ENCODE results near the gene ZDHHC12. TPM values are rescaled to one million over a fixed set of nuclear protein-coding genes. Genes with fewer than 3 reads are reported as not detected.
A peak's percentile ranks its signal among the peaks of the same experiment; 100 is the strongest.

ZDHHC12 gene
- polyA plus RNA-seq, 3 donors, result 50.0 to 72.7 (median 68.4) TPM

DNA sequence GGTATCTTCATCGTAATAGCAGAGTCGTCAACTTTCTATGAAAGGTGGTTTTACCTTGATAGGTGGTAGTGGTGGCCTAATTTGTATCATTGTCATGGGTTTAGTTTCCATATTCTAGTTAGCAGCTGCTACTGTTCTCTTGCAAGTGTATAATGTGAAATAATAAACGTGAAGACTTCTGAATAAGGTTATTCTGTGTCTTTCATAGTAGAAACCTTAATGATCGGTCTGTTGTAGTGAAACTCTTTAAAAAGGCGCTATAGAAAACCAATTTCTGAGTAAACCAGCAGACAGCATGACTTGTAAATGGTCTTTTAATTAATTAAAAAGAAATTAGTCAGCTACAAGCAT is 33.3 kb downstream of the ZDHHC12 start:
- peaks cover 36 to 40% of the 10 kb centered on the region in 2 donors for H3K36me3 ChIP-seq (replicated peaks in 1 of 2; ENCODE audit: control insufficient read depth in 1 of 2, insufficient read depth in 2 of 2, low read length in 2 of 2)
- Mint-ChIP-seq H3K4me1 (peaks cover 43% of the 10 kb centered on the region), H3K9me3 (peaks cover 0 to 5% (median 4%) of the 10 kb centered on the region in 7 donors), H3K4me3 (peak overlapping the region; percentile 88 to 98), H3K27ac (peak overlapping the region in 5 of 7 donors; percentile 28 to 95 (median 75)), H3K27me3 (ENCODE audit: low read depth in 3 of 3) (peaks cover 0 to 2% (median 0%) of the 10 kb centered on the region in 3 donors), H3K36me3 (peaks cover 40 to 42% of the 10 kb centered on the region in 2 donors)
- H2AFZ ChIP-seq (ENCODE audit: insufficient read depth, low read depth, low read length, poor library complexity, severe bottlenecking), result no peak overlapping the region
- peak overlapping the region; percentile 40 to 90 (median 90) for H3K4me3 ChIP-seq (replicated peaks in 1 of 3; ENCODE audit: low read depth in 2 of 3, low read length in 3 of 3)
- intact Hi-C loops (cut with micrococcal nuclease), result no loop called here
- peak overlapping the region in 1 of 2 donors; percentile 76 for H3K27ac ChIP-seq (ENCODE audit: low read depth in 1 of 2, low read length in 2 of 2)
- H3K4me2 ChIP-seq (replicated peaks; ENCODE audit: extremely low read depth, low read length, poor library complexity, severe bottlenecking), result peak overlapping the region; percentile 96
- no peaks in the 10 kb centered on the region for H3K27me3 ChIP-seq (ENCODE audit: control insufficient read depth in 2 of 2, insufficient read depth in 2 of 2, low read length in 2 of 2)
- H4K20me1 ChIP-seq (ENCODE audit: insufficient read depth, low read length), result peaks cover 39% of the 10 kb centered on the region
- TF ChIP-seq, protein P1, sequence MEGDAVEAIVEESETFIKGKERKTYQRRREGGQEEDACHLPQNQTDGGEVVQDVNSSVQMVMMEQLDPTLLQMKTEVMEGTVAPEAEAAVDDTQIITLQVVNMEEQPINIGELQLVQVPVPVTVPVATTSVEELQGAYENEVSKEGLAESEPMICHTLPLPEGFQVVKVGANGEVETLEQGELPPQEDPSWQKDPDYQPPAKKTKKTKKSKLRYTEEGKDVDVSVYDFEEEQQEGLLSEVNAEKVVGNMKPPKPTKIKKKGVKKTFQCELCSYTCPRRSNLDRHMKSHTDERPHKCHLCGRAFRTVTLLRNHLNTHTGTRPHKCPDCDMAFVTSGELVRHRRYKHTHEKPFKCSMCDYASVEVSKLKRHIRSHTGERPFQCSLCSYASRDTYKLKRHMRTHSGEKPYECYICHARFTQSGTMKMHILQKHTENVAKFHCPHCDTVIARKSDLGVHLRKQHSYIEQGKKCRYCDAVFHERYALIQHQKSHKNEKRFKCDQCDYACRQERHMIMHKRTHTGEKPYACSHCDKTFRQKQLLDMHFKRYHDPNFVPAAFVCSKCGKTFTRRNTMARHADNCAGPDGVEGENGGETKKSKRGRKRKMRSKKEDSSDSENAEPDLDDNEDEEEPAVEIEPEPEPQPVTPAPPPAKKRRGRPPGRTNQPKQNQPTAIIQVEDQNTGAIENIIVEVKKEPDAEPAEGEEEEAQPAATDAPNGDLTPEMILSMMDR (IDR thresholded peaks at IDR 0.05), result no peak
- H3K9ac ChIP-seq (ENCODE audit: insufficient read depth, low read length, poor library complexity, severe bottlenecking), result peak overlapping the region; percentile 69
- 20% methylated on average over 4 of the region's 5 CpGs for WGBS (ENCODE audit: insufficient coverage)
- peaks cover 0 to 3% of the 10 kb centered on the region in 2 donors for H3K9me3 ChIP-seq (replicated peaks in 1 of 2; ENCODE audit: control insufficient read depth in 1 of 2, insufficient read depth in 1 of 2, low read length in 2 of 2)
- no peak for DNase-seq
- H3K79me2 ChIP-seq (ENCODE audit: insufficient read depth, low read length), result peaks cover 64% of the 10 kb centered on the region
- H3K4me1 ChIP-seq (ENCODE audit: control insufficient read depth in 1 of 2, insufficient read depth in 2 of 2, low read length in 2 of 2), result peaks cover 42 to 47% of the 10 kb centered on the region in 2 donors

DNA sequence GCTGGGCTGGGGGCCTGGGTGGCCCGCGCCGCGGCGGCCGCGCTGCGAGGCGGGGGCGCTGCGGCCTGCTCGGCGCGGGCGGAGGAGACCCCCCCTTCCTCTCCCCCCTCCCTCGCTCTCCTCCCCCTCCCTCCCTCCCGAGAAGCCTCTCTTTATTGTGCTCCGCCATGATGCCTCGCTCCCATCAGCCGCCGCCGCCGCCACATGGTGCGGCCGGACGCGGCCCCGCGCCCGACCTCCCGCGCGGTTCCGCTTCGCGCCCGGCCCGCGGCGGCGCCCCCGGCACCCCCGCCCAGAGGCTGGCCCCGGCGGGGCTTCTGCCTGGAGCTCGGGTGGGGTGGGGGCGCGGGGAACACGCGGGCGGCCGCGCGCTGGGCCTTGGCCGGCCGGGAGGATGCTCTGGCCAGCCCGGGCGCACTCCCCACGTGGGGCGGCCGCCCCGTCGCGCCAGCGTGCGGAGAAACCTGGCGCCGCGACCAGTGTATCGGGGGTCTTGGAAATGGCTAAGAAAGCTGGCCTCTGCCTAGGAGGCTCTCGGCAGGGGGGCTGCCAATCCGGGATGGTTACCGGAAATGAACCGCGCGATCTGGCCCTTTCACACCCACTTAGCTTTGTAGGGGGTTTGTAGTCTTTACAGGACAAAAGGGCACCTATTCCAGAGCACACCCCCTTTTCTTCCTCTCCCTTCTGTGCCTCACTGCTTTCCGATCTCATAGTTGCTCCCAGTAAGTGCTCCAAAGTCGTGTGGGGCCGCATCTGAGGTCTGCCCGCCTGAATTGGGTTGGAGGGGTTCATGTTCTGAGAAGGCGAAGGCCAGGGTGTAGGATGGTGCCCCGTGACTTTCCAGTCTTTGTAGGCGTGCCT is 33.9 kb downstream of the ZDHHC12 start:
- Mint-ChIP-seq H3K27ac (peak overlapping the region in 6 of 7 donors; percentile 28 to 95 (median 64)), H3K9me3 (peaks cover 0 to 6% (median 4%) of the 10 kb centered on the region in 7 donors), H3K4me3 (peak overlapping the region; percentile 88 to 98), H3K4me1 (peaks cover 49% of the 10 kb centered on the region), H3K27me3 (ENCODE audit: low read depth in 3 of 3) (peaks cover 0 to 2% (median 0%) of the 10 kb centered on the region in 3 donors), H3K36me3 (peaks cover 38 to 40% of the 10 kb centered on the region in 2 donors)
- Histone ChIP-seq H3K4me3 (replicated peaks in 1 of 3; ENCODE audit: low read depth in 2 of 3, low read length in 3 of 3) (peak overlapping the region; percentile 40 to 90 (median 90)), H3K4me1 (ENCODE audit: control insufficient read depth in 1 of 2, insufficient read depth in 2 of 2, low read length in 2 of 2) (peaks cover 48 to 53% of the 10 kb centered on the region in 2 donors), H4K20me1 (ENCODE audit: insufficient read depth, low read length) (peaks cover 39% of the 10 kb centered on the region), H2AFZ (ENCODE audit: insufficient read depth, low read depth, low read length, poor library complexity, severe bottlenecking) (no peak overlapping the region), H3K9ac (ENCODE audit: insufficient read depth, low read length, poor library complexity, severe bottlenecking) (peak overlapping the region; percentile 69), H3K4me2 (replicated peaks; ENCODE audit: extremely low read depth, low read length, poor library complexity, severe bottlenecking) (peak overlapping the region; percentile 96), H3K79me2 (ENCODE audit: insufficient read depth, low read length) (peaks cover 70% of the 10 kb centered on the region), H3K36me3 (replicated peaks in 1 of 2; ENCODE audit: control insufficient read depth in 1 of 2, insufficient read depth in 2 of 2, low read length in 2 of 2) (peaks cover 34 to 36% of the 10 kb centered on the region in 2 donors), H3K9me3 (replicated peaks in 1 of 2; ENCODE audit: control insufficient read depth in 1 of 2, insufficient read depth in 1 of 2, low read length in 2 of 2) (peaks cover 0 to 3% of the 10 kb centered on the region in 2 donors), H3K27ac (ENCODE audit: low read depth in 1 of 2, low read length in 2 of 2) (peak overlapping the region in 1 of 2 donors; percentile 76), H3K27me3 (ENCODE audit: control insufficient read depth in 2 of 2, insufficient read depth in 2 of 2, low read length in 2 of 2) (no peaks in the 10 kb centered on the region)
- TF ChIP-seq, protein P1 (IDR thresholded peaks at IDR 0.05), result no peak
- under 1% methylated on average over 73 of the region's 83 CpGs for WGBS (ENCODE audit: insufficient coverage)
- DNase-seq, result peak in 2 of 3 donors; percentile 16 to 51
- intact Hi-C loops (cut with micrococcal nuclease), result loop anchor here in 1 of 2 donors (2.0 kb wide), 1 partner anchor 35 kb away; no protein-coding TSS in a partner anchor
